NCI-H146 treated with DMSO at 0.1 percent for 48 hours (cell line): ENCODE data around the gene RGS14.
"Not testable (repeated sequence)": the region's sequence is repeated elsewhere in the genome, so short reads cannot be mapped to it uniquely, and the experiment has no call there.

Source experiments
- DNase-seq: peaks from one replicate; lab custom pipeline; 2025; ENCODE audit not compliant: unreplicated experiment; lab: John Stamatoyannopoulos, UW

Gene RGS14

GRCh38 chr5:177346820-177347219, 10.9 kb upstream of the RGS14 start:
- no peak for DNase-seq

GRCh38 chr5:177347699-177348098, 10.0 kb upstream of the RGS14 start:
- no peak for DNase-seq

- DNase-seq: no peak
Measured at GRCh38 chr5:177349362-177349647, 8.4 kb upstream of the RGS14 start.

GRCh38 chr5:177349762-177350161, 8.0 kb upstream of the RGS14 start:
- no peak for DNase-seq

- DNase-seq: no peak
Measured at GRCh38 chr5:177350776-177351391, 6.8 kb upstream of the RGS14 start.

GRCh38 chr5:177351392-177352329, 6.1 kb upstream of the RGS14 start, which contains the start of gene LMAN2:
Gene LMAN2 (minus strand): TSS chr5:177351668. CDS start chr5:177351647, 21 bp downstream.
- peak; percentile 76 for DNase-seq

- no peak for DNase-seq
Measured at GRCh38 chr5:177353093-177353492, 4.6 kb upstream of the RGS14 start.

GRCh38 chr5:177354256-177354655, 3.5 kb upstream of the RGS14 start:
- DNase-seq: no peak

- no peak for DNase-seq
Measured at GRCh38 chr5:177354711-177355110, 3.0 kb upstream of the RGS14 start.

GRCh38 chr5:177355162-177355867, 2.4 kb upstream of the RGS14 start:
- DNase-seq: no peak

GRCh38 chr5:177355868-177356168, 1.9 kb upstream of the RGS14 start:
- no peak for DNase-seq

- DNase-seq: no peak
Measured at GRCh38 chr5:177356746-177357145, 978 bp upstream of the RGS14 start.

- no peak for DNase-seq
Measured at GRCh38 chr5:177357146-177357458, 622 bp upstream of the RGS14 start.

GRCh38 chr5:177358370-177358819, 671 bp downstream of the RGS14 start:
- no peak for DNase-seq

GRCh38 chr5:177359451-177359851, 1.7 kb downstream of the RGS14 start:
- no peak for DNase-seq

- no peak for DNase-seq
Measured at GRCh38 chr5:177359860-177360259, 2.1 kb downstream of the RGS14 start.

GRCh38 chr5:177360740-177361139, 3.0 kb downstream of the RGS14 start:
- DNase-seq: not testable (repeated sequence)

GRCh38 chr5:177361418-177362291, 3.9 kb downstream of the RGS14 start:
- DNase-seq: no peak

GRCh38 chr5:177362292-177362609, 4.5 kb downstream of the RGS14 start:
- DNase-seq: no peak

GRCh38 chr5:177362610-177363507, 5.1 kb downstream of the RGS14 start:
- peak; percentile 6 for DNase-seq
